ENCODE results near the gene FAM234B. TPM values are rescaled to one million over a fixed set of nuclear protein-coding genes. Genes with fewer than 3 reads are reported as not detected.

FAM234B gene
- total and polyA plus RNA-seq, 2 donors (not counting 1 experiment from before 2014, with no cell fraction given) = 2.6 to 8.2 TPM

GRCh38 chr12:13099844-13100604, 55.8 kb downstream of the FAM234B start:
- Histone ChIP-seq H3K4me2 (replicated peaks; ENCODE audit: low read depth, low read length, poor library complexity, severe bottlenecking) (peak overlapping the region; percentile 94), H3K9me3 (ENCODE audit: control extremely low read depth in 1 of 3, control insufficient read depth in 2 of 3, insufficient read depth in 1 of 3, low read length in 2 of 3) (no peaks in the 10 kb centered on the region), H3K27ac (ENCODE audit: low read length in 2 of 2) (peak overlapping the region; percentile 86 to 99), H3K4me1 (ENCODE audit: control insufficient read depth in 2 of 2, insufficient read depth in 2 of 2, low read length in 2 of 2) (peaks cover 52 to 63% of the 10 kb centered on the region in 2 donors), H4K20me1 (ENCODE audit: control insufficient read depth, insufficient read depth, low read length, poor library complexity, severe bottlenecking) (no peaks in the 10 kb centered on the region), H2AFZ (ENCODE audit: insufficient read depth, low read depth, low read length, poor library complexity, severe bottlenecking) (no peak overlapping the region), H3K27me3 (replicated peaks in 1 of 4; ENCODE audit: control extremely low read depth in 1 of 4, control insufficient read depth in 3 of 4, insufficient read depth in 4 of 4, low read length in 3 of 4) (no peaks in the 10 kb centered on the region), H3K79me2 (ENCODE audit: control insufficient read depth, insufficient read depth, low read length) (no peaks in the 10 kb centered on the region), H3K36me3 (replicated peaks in 1 of 2; ENCODE audit: control extremely low read depth in 1 of 2, control insufficient read depth in 1 of 2, extremely low read depth in 1 of 2, insufficient read depth in 2 of 2, low read length in 1 of 2) (no peaks in the 10 kb centered on the region), H3K9ac (ENCODE audit: low read length) (peak overlapping the region; percentile 97), H3K4me3 (ENCODE audit: control extremely low read depth in 1 of 5, extremely low read depth in 1 of 5, insufficient read depth in 1 of 5, low read depth in 2 of 5, low read length in 4 of 5) (peak overlapping the region in 2 of 5 experiments; percentile 33 to 76)
- DNase-seq = peak; percentile 48
- no peaks in the 10 kb centered on the region for H3K9me3 Mint-ChIP-seq (ENCODE audit: insufficient read depth)
- H3K27ac Mint-ChIP-seq = peak overlapping the region; percentile 96
- ATAC-seq (ENCODE audit: low read depth) = no peak
- H3K4me1 Mint-ChIP-seq = peaks cover 62% of the 10 kb centered on the region
- TF ChIP-seq EZH2 (IDR thresholded peaks at IDR 0.05; ENCODE audit: borderline replicate concordance, insufficient read depth, low read depth, low read length, poor library complexity, severe bottlenecking) (no peak), CTCF (IDR thresholded peaks at IDR 0.05) (no peak)
- H3K4me3 Mint-ChIP-seq = peak overlapping the region; percentile 88
- CTCF ChIA-PET = interaction anchor here (0.6 to 8.7 kb wide), 9 partner anchors 56 to 742 kb away, joined by 3 to 108 read pairs (median 5); partner anchors contain the start of genes DDX47 and FAM234B
- WGBS (ENCODE audit: insufficient coverage) = 73% methylated on average over 8 of the region's 10 CpGs
- intact Hi-C loops (cut with micrococcal nuclease) = loop anchor here (2.0 kb wide), 4 partner anchors 55 to 743 kb away; partner anchors contain the start of genes BORCS5, CREBL2 and FAM234B
- no peaks in the 10 kb centered on the region for H3K27me3 Mint-ChIP-seq
- POLR2A ChIA-PET = interaction anchor here (0.7 kb wide), 3 partner anchors 130 to 386 kb away, joined by 3 to 6 read pairs (median 5); no protein-coding TSS in a partner anchor

GRCh38 chr12:13100605-13100881, 56.4 kb downstream of the FAM234B start:
- peak overlapping the region; percentile 33 to 76 (median 48) for H3K4me3 ChIP-seq (ENCODE audit: control extremely low read depth in 1 of 5, extremely low read depth in 1 of 5, insufficient read depth in 1 of 5, low read depth in 2 of 5, low read length in 4 of 5)
- no peaks in the 10 kb centered on the region for H4K20me1 ChIP-seq (ENCODE audit: control insufficient read depth, insufficient read depth, low read length, poor library complexity, severe bottlenecking)
- peaks cover 62% of the 10 kb centered on the region for H3K4me1 Mint-ChIP-seq
- no peaks in the 10 kb centered on the region for H3K9me3 Mint-ChIP-seq (ENCODE audit: insufficient read depth)
- H3K4me3 Mint-ChIP-seq = peak overlapping the region; percentile 88
- ATAC-seq (ENCODE audit: low read depth) = no peak
- H3K27me3 ChIP-seq (replicated peaks in 1 of 4; ENCODE audit: control extremely low read depth in 1 of 4, control insufficient read depth in 3 of 4, insufficient read depth in 4 of 4, low read length in 3 of 4) = no peaks in the 10 kb centered on the region
- H3K27ac ChIP-seq (ENCODE audit: low read length in 2 of 2) = peak overlapping the region; percentile 86 to 99
- no peaks in the 10 kb centered on the region for H3K36me3 ChIP-seq (replicated peaks in 1 of 2; ENCODE audit: control extremely low read depth in 1 of 2, control insufficient read depth in 1 of 2, extremely low read depth in 1 of 2, insufficient read depth in 2 of 2, low read length in 1 of 2)
- H3K9ac ChIP-seq (ENCODE audit: low read length) = peak overlapping the region; percentile 97
- no peak for TF ChIP-seq EZH2 (IDR thresholded peaks at IDR 0.05; ENCODE audit: borderline replicate concordance, insufficient read depth, low read depth, low read length, poor library complexity, severe bottlenecking)
- TF ChIP-seq CTCF (IDR thresholded peaks at IDR 0.05) = no peak
- peak overlapping the region; percentile 94 for H3K4me2 ChIP-seq (replicated peaks; ENCODE audit: low read depth, low read length, poor library complexity, severe bottlenecking)
- CTCF ChIA-PET = interaction anchor here (0.6 to 8.7 kb wide), 5 partner anchors 57 to 282 kb away, joined by 3 to 108 read pairs (median 5); partner anchors contain the start of gene EMP1
- peak overlapping the region; percentile 96 for H3K27ac Mint-ChIP-seq
- intact Hi-C loops (cut with micrococcal nuclease) = loop anchor here (2.0 kb wide), 4 partner anchors 56 to 744 kb away; partner anchors contain the start of genes BORCS5, CREBL2 and FAM234B
- no peak for DNase-seq
- H3K79me2 ChIP-seq (ENCODE audit: control insufficient read depth, insufficient read depth, low read length) = no peaks in the 10 kb centered on the region
- H3K9me3 ChIP-seq (ENCODE audit: control extremely low read depth in 1 of 3, control insufficient read depth in 2 of 3, insufficient read depth in 1 of 3, low read length in 2 of 3) = no peaks in the 10 kb centered on the region
- H3K4me1 ChIP-seq (ENCODE audit: control insufficient read depth in 2 of 2, insufficient read depth in 2 of 2, low read length in 2 of 2) = peaks cover 52 to 63% of the 10 kb centered on the region in 2 donors
- POLR2A ChIA-PET = interaction anchor here (0.7 kb wide), 2 partner anchors 287 to 386 kb away, joined by 3 to 5 read pairs; no protein-coding TSS in a partner anchor
- H2AFZ ChIP-seq (ENCODE audit: insufficient read depth, low read depth, low read length, poor library complexity, severe bottlenecking) = peak overlapping the region; percentile 29
- no peaks in the 10 kb centered on the region for H3K27me3 Mint-ChIP-seq
- 6% methylated on average over 6 of the region's 6 CpGs for WGBS (ENCODE audit: insufficient coverage)
